Measurements from ENCODE around the gene SPATS2L.

The SPATS2L gene

GRCh38 chr2:200345975-200346374 is 39.5 kb downstream of the SPATS2L start:
- no peak for TF ChIP-seq CTCF (IDR thresholded peaks at IDR 0.05)

- TF ChIP-seq CTCF (IDR thresholded peaks at IDR 0.05): no peak
These were observed 40.8 kb downstream of the SPATS2L start for GRCh38 chr2:200347301-200347700.

- no peak for TF ChIP-seq CTCF (IDR thresholded peaks at IDR 0.05)
These were observed 42.5 kb downstream of the SPATS2L start for GRCh38 chr2:200348897-200349563.

- no peak for TF ChIP-seq CTCF (IDR thresholded peaks at IDR 0.05)
These were observed 43.4 kb downstream of the SPATS2L start for GRCh38 chr2:200349868-200350267.

- no peak for TF ChIP-seq CTCF (IDR thresholded peaks at IDR 0.05)
These were observed 44.4 kb downstream of the SPATS2L start for GRCh38 chr2:200350850-200351285.

GRCh38 chr2:200351815-200352214 is 45.3 kb downstream of the SPATS2L start:
- no peak for TF ChIP-seq CTCF (IDR thresholded peaks at IDR 0.05)

- TF ChIP-seq CTCF (IDR thresholded peaks at IDR 0.05): no peak
These were observed 46.1 kb downstream of the SPATS2L start for GRCh38 chr2:200352636-200353035.

GRCh38 chr2:200353120-200353519 is 46.6 kb downstream of the SPATS2L start:
- TF ChIP-seq CTCF (IDR thresholded peaks at IDR 0.05): no peak

All from LNCAP (cell line).